Activated T-cell treated with anti-CD3 and anti-CD28 coated beads, Interleukin-2, amount 50 U/mL, for 4 hours (primary cell): ENCODE measurements around the gene HRH2. TPM values are rescaled to one million over a fixed set of nuclear protein-coding genes. Genes with fewer than 3 reads are reported as not detected.
A peak's percentile ranks its signal among the peaks of the same experiment; 100 is the strongest.

Experiments used
- ATAC-seq, 2 donors: fragments of 200-7000 bp; cut with Tn5 transposase; one replicate each; pipeline ENCODE4 v1.10.0; 2021
- DNase-seq: peaks from one replicate; pipeline ENCODE4 v3.0.0-alpha.2; 2020
- H3K27me3 Mint-ChIP-seq: one replicate; pipeline ENCODE4 v1.8.0; 2021; ENCODE audit warnings: low read depth, mixed read lengths
- H3K36me3 Mint-ChIP-seq: one replicate; pipeline ENCODE4 v1.8.0; 2022; ENCODE audit warnings: mixed read lengths; ENCODE audit not compliant: insufficient read depth
- H3K4me1 Mint-ChIP-seq: one replicate; pipeline ENCODE4 v1.8.0; 2021; ENCODE audit warnings: low read depth, mixed read lengths
- H3K4me3 Mint-ChIP-seq: one replicate; pipeline ENCODE4 v1.8.0; 2021; ENCODE audit warnings: mild to moderate bottlenecking, moderate library complexity, mixed read lengths
- H3K9me3 Mint-ChIP-seq: one replicate; pipeline ENCODE4 v1.8.0; 2021; ENCODE audit warnings: mixed read lengths
- total RNA-seq, 3 donors: library from RNA; stranded (reverse); gene quantifications; one replicate each; pipeline ENCODE4 v1.2.1, GENCODE V29; 2021

Gene HRH2
- total RNA-seq, 3 donors from 2014 or later: 25.3 to 56.1 (median 31.1) TPM

- no peak for ATAC-seq
- H3K27me3 Mint-ChIP-seq: peaks cover 15% of the 10 kb centered on the region
- no peaks in the 10 kb centered on the region for H3K9me3 Mint-ChIP-seq
- DNase-seq: no peak
- no peak overlapping the region for H3K4me3 Mint-ChIP-seq
- H3K36me3 Mint-ChIP-seq: no peaks in the 10 kb centered on the region
- H3K4me1 Mint-ChIP-seq: peaks cover 8% of the 10 kb centered on the region
Measured at GRCh38 chr5:175734016-175734415, 76.1 kb downstream of the HRH2 start.

- Mint-ChIP-seq H3K4me3 (no peak overlapping the region), H3K9me3 (no peaks in the 10 kb centered on the region), H3K27me3 (peaks cover 12% of the 10 kb centered on the region), H3K36me3 (no peaks in the 10 kb centered on the region), H3K4me1 (peaks cover 5% of the 10 kb centered on the region)
- ATAC-seq: no peak
- DNase-seq: no peak
Measured at GRCh38 chr5:175734501-175734900, 76.6 kb downstream of the HRH2 start.

GRCh38 chr5:175735701-175736100 is 77.8 kb downstream of the HRH2 start:
- Mint-ChIP-seq H3K9me3 (no peaks in the 10 kb centered on the region), H3K4me3 (no peak overlapping the region), H3K27me3 (peaks cover 20% of the 10 kb centered on the region), H3K4me1 (no peaks in the 10 kb centered on the region), H3K36me3 (no peaks in the 10 kb centered on the region)
- ATAC-seq (no peak), DNase-seq (no peak)

GRCh38 chr5:175736652-175737051 is 78.8 kb downstream of the HRH2 start:
- no peak for DNase-seq
- Mint-ChIP-seq H3K4me3 (no peak overlapping the region), H3K36me3 (no peaks in the 10 kb centered on the region), H3K4me1 (no peaks in the 10 kb centered on the region), H3K27me3 (peaks cover 28% of the 10 kb centered on the region), H3K9me3 (no peaks in the 10 kb centered on the region)
- ATAC-seq: no peak

GRCh38 chr5:175737481-175737880 is 79.6 kb downstream of the HRH2 start:
- Mint-ChIP-seq H3K27me3 (peaks cover 29% of the 10 kb centered on the region), H3K9me3 (no peaks in the 10 kb centered on the region), H3K4me1 (no peaks in the 10 kb centered on the region), H3K36me3 (no peaks in the 10 kb centered on the region), H3K4me3 (no peak overlapping the region)
- DNase-seq (no peak), ATAC-seq (no peak)

GRCh38 chr5:175738126-175738525 is 80.3 kb downstream of the HRH2 start:
- ATAC-seq (no peak), DNase-seq (no peak)
- Mint-ChIP-seq H3K4me1 (no peaks in the 10 kb centered on the region), H3K9me3 (no peaks in the 10 kb centered on the region), H3K27me3 (peaks cover 28% of the 10 kb centered on the region), H3K4me3 (no peak overlapping the region), H3K36me3 (no peaks in the 10 kb centered on the region)

GRCh38 chr5:175738602-175739133 is 80.8 kb downstream of the HRH2 start:
- DNase-seq (no peak), ATAC-seq (no peak)
- H3K4me3 Mint-ChIP-seq: no peak overlapping the region
- H3K9me3 Mint-ChIP-seq: no peaks in the 10 kb centered on the region
- no peaks in the 10 kb centered on the region for H3K36me3 Mint-ChIP-seq
- H3K27me3 Mint-ChIP-seq: peaks cover 29% of the 10 kb centered on the region
- H3K4me1 Mint-ChIP-seq: no peaks in the 10 kb centered on the region

GRCh38 chr5:175740014-175740413 is 82.1 kb downstream of the HRH2 start:
- ATAC-seq (no peak), DNase-seq (no peak)
- no peaks in the 10 kb centered on the region for H3K36me3 Mint-ChIP-seq
- no peaks in the 10 kb centered on the region for H3K9me3 Mint-ChIP-seq
- H3K4me3 Mint-ChIP-seq: no peak overlapping the region
- H3K4me1 Mint-ChIP-seq: no peaks in the 10 kb centered on the region
- H3K27me3 Mint-ChIP-seq: peaks cover 31% of the 10 kb centered on the region

- Mint-ChIP-seq H3K4me3 (no peak overlapping the region), H3K9me3 (no peaks in the 10 kb centered on the region), H3K4me1 (no peaks in the 10 kb centered on the region), H3K27me3 (peaks cover 27% of the 10 kb centered on the region), H3K36me3 (no peaks in the 10 kb centered on the region)
- ATAC-seq (no peak), DNase-seq (no peak)
Measured at GRCh38 chr5:175741556-175741955, 83.7 kb downstream of the HRH2 start.

GRCh38 chr5:175742290-175742994 is 84.6 kb downstream of the HRH2 start:
- Mint-ChIP-seq H3K4me1 (no peaks in the 10 kb centered on the region), H3K27me3 (peaks cover 26% of the 10 kb centered on the region), H3K4me3 (no peak overlapping the region), H3K36me3 (no peaks in the 10 kb centered on the region), H3K9me3 (no peaks in the 10 kb centered on the region)
- DNase-seq (no peak), ATAC-seq (no peak)

GRCh38 chr5:175743676-175744210 is 85.9 kb downstream of the HRH2 start:
- Mint-ChIP-seq H3K4me1 (no peaks in the 10 kb centered on the region), H3K4me3 (no peak overlapping the region), H3K27me3 (peaks cover 28% of the 10 kb centered on the region), H3K36me3 (no peaks in the 10 kb centered on the region), H3K9me3 (no peaks in the 10 kb centered on the region)
- no peak for DNase-seq
- ATAC-seq: no peak

- Mint-ChIP-seq H3K27me3 (peaks cover 29% of the 10 kb centered on the region), H3K4me3 (no peak overlapping the region), H3K4me1 (no peaks in the 10 kb centered on the region), H3K36me3 (no peaks in the 10 kb centered on the region), H3K9me3 (no peaks in the 10 kb centered on the region)
- ATAC-seq (peak in 1 of 2 donors; percentile 21), DNase-seq (no peak)
Measured at GRCh38 chr5:175745210-175745609, 87.3 kb downstream of the HRH2 start.

- Mint-ChIP-seq H3K9me3 (no peaks in the 10 kb centered on the region), H3K36me3 (no peaks in the 10 kb centered on the region), H3K4me1 (no peaks in the 10 kb centered on the region), H3K4me3 (no peak overlapping the region), H3K27me3 (peaks cover 23% of the 10 kb centered on the region)
- ATAC-seq (no peak), DNase-seq (no peak)
Measured at GRCh38 chr5:175746851-175747250, 89.0 kb downstream of the HRH2 start.

- no peak for ATAC-seq
- no peaks in the 10 kb centered on the region for H3K4me1 Mint-ChIP-seq
- no peak overlapping the region for H3K4me3 Mint-ChIP-seq
- no peak for DNase-seq
- no peaks in the 10 kb centered on the region for H3K9me3 Mint-ChIP-seq
- H3K36me3 Mint-ChIP-seq: no peaks in the 10 kb centered on the region
- H3K27me3 Mint-ChIP-seq: peaks cover 30% of the 10 kb centered on the region
Measured at GRCh38 chr5:175747539-175748060, 89.7 kb downstream of the HRH2 start.

GRCh38 chr5:175748650-175749049 is 90.8 kb downstream of the HRH2 start:
- ATAC-seq (no peak), DNase-seq (no peak)
- no peaks in the 10 kb centered on the region for H3K4me1 Mint-ChIP-seq
- H3K9me3 Mint-ChIP-seq: no peaks in the 10 kb centered on the region
- peaks cover 37% of the 10 kb centered on the region for H3K27me3 Mint-ChIP-seq
- no peaks in the 10 kb centered on the region for H3K36me3 Mint-ChIP-seq
- no peak overlapping the region for H3K4me3 Mint-ChIP-seq
